Measurements from ENCODE around the gene FOXO3. TPM values are rescaled to one million over a fixed set of nuclear protein-coding genes. Genes with fewer than 3 reads are reported as not detected.

FOXO3 gene
- total RNA-seq, 4 donors from 2014 or later, result 52.3 to 71.2 (median 61.3) TPM

GRCh38 chr6:108619431-108620197 is 58.9 kb downstream of the FOXO3 start:
- no peak for TF ChIP-seq CTCF (IDR thresholded peaks at IDR 0.05)
- no peak for TF ChIP-seq POLR2A (IDR thresholded peaks at IDR 0.05)
- H3K9me3 ChIP-seq, result no peaks in the 10 kb centered on the region
- peaks cover 15% of the 10 kb centered on the region in 2 donors for H3K4me1 ChIP-seq
- H3K36me3 ChIP-seq, result no peaks in the 10 kb centered on the region
- no peaks in the 10 kb centered on the region for H3K27me3 ChIP-seq
- H3K27ac ChIP-seq, result no peak overlapping the region
- no peak for DNase-seq
- intact Hi-C loops (cut with DNase I; ENCODE audit: low total_unique reads), result no loop called here
- H3K4me3 ChIP-seq, result no peak overlapping the region

- H3K9me3 ChIP-seq, result no peaks in the 10 kb centered on the region
- peak overlapping the region in 1 of 2 donors; percentile 60 for H3K27ac ChIP-seq
- H3K4me3 ChIP-seq, result no peak overlapping the region
- H3K36me3 ChIP-seq, result no peaks in the 10 kb centered on the region
- DNase-seq, result no peak
- H3K27me3 ChIP-seq, result no peaks in the 10 kb centered on the region
- intact Hi-C loops (cut with DNase I; ENCODE audit: low total_unique reads), result no loop called here
- TF ChIP-seq CTCF (IDR thresholded peaks at IDR 0.05), result no peak
- no peak for TF ChIP-seq POLR2A (IDR thresholded peaks at IDR 0.05)
- H3K4me1 ChIP-seq, result peaks cover 15% of the 10 kb centered on the region in 2 donors
Measured at GRCh38 chr6:108621117-108621516, 60.4 kb downstream of the FOXO3 start.

- Histone ChIP-seq H3K9me3 (no peaks in the 10 kb centered on the region), H3K4me3 (no peak overlapping the region), H3K27ac (peak overlapping the region; percentile 41 to 60), H3K36me3 (no peaks in the 10 kb centered on the region), H3K27me3 (no peaks in the 10 kb centered on the region), H3K4me1 (peaks cover 5 to 15% of the 10 kb centered on the region in 2 donors)
- intact Hi-C loops (cut with DNase I; ENCODE audit: low total_unique reads), result no loop called here
- peak; percentile 55 to 73 for DNase-seq
- TF ChIP-seq POLR2A (IDR thresholded peaks at IDR 0.05) (no peak), CTCF (IDR thresholded peaks at IDR 0.05) (no peak)
Measured at GRCh38 chr6:108622641-108623298, 62.1 kb downstream of the FOXO3 start.

- H3K4me3 ChIP-seq, result no peak overlapping the region
- no peak overlapping the region for H3K27ac ChIP-seq
- no peak for DNase-seq
- intact Hi-C loops (cut with DNase I; ENCODE audit: low total_unique reads), result no loop called here
- TF ChIP-seq CTCF (IDR thresholded peaks at IDR 0.05), result no peak
- TF ChIP-seq POLR2A (IDR thresholded peaks at IDR 0.05), result no peak
- H3K9me3 ChIP-seq, result no peaks in the 10 kb centered on the region
- H3K27me3 ChIP-seq, result no peaks in the 10 kb centered on the region
- H3K4me1 ChIP-seq, result peaks cover 5 to 15% of the 10 kb centered on the region in 2 donors
- no peaks in the 10 kb centered on the region for H3K36me3 ChIP-seq
Measured at GRCh38 chr6:108623995-108624394, 63.3 kb downstream of the FOXO3 start.

GRCh38 chr6:108625581-108625980 is 64.9 kb downstream of the FOXO3 start:
- Histone ChIP-seq H3K9me3 (no peaks in the 10 kb centered on the region), H3K4me1 (peaks cover 5 to 15% of the 10 kb centered on the region in 2 donors), H3K27ac (no peak overlapping the region), H3K36me3 (no peaks in the 10 kb centered on the region), H3K27me3 (no peaks in the 10 kb centered on the region), H3K4me3 (no peak overlapping the region)
- TF ChIP-seq POLR2A (IDR thresholded peaks at IDR 0.05) (no peak), CTCF (IDR thresholded peaks at IDR 0.05) (no peak)
- DNase-seq, result no peak
- intact Hi-C loops (cut with DNase I; ENCODE audit: low total_unique reads), result no loop called here

Data from uterus (tissue), 4 donors.